SK-N-SH treated with all-trans-retinoic acid at 6 μM for 48 hours (cell line): ENCODE results near the gene PUM2.

Source experiments
- ATAC-seq: fragments of 200-7000 bp; cut with Tn5 transposase; 3 replicates; pipeline ENCODE4 v1.9.1; 2020; ENCODE audit warnings: mild to moderate bottlenecking, moderate library complexity
- ARNTL ChIP-seq: fragments of 450-650 bp; formaldehyde crosslinking; IDR thresholded peaks from 2 replicates; pipeline ENCODE4 v1.5.0; 2020; ENCODE audit warnings: low read depth, mild to moderate bottlenecking, moderate library complexity, borderline replicate concordance
- BACH2 ChIP-seq: fragments of 250-450 bp; sonication (Bioruptor Pico); IDR thresholded peaks from 2 replicates; pipeline ENCODE4 v1.9.0; 2021; ENCODE audit warnings: mild to moderate bottlenecking, borderline replicate concordance
- CSDC2 ChIP-seq: fragments of 250-450 bp; sonication (Bioruptor Pico); IDR thresholded peaks from 2 replicates; pipeline ENCODE4 v1.5.0; 2020; ENCODE audit warnings: mild to moderate bottlenecking, moderate library complexity
- ESRRG ChIP-seq: fragments of 250-450 bp; sonication (Bioruptor Pico); IDR thresholded peaks from 2 replicates; pipeline ENCODE4 v1.6.1; 2021; ENCODE audit warnings: mild to moderate bottlenecking
- ISL1 ChIP-seq: fragments of 250-450 bp; sonication (Bioruptor Pico); IDR thresholded peaks from 2 replicates; pipeline ENCODE4 v2.1.2; 2022; ENCODE audit warnings: mild to moderate bottlenecking, moderate library complexity
- OSR1 ChIP-seq: fragments of 250-450 bp; sonication (Bioruptor Pico); IDR thresholded peaks from 2 replicates; pipeline ENCODE4 v1.8.0; 2022; ENCODE audit warnings: moderate library complexity, mild to moderate bottlenecking, inconsistent platforms
- RARB ChIP-seq: fragments of 250-450 bp; sonication (Bioruptor Pico); IDR thresholded peaks from 2 replicates; pipeline ENCODE4 v1.8.0; 2021; ENCODE audit warnings: mild to moderate bottlenecking, moderate library complexity
- SNAI2 ChIP-seq: fragments of 250-450 bp; sonication (Bioruptor Pico); IDR thresholded peaks from 2 replicates; pipeline ENCODE4 v1.5.0; 2020; ENCODE audit warnings: mild to moderate bottlenecking, moderate library complexity
- TCF4 ChIP-seq: fragments of 250-450 bp; sonication (Bioruptor Pico); IDR thresholded peaks from 2 replicates; pipeline ENCODE4 v1.8.0; 2021; ENCODE audit warnings: mild to moderate bottlenecking, moderate library complexity, borderline replicate concordance
- TOX ChIP-seq: fragments of 250-450 bp; sonication (Bioruptor Pico); IDR thresholded peaks from 2 replicates; pipeline ENCODE4 v1.8.0; 2021; ENCODE audit warnings: mild to moderate bottlenecking, moderate library complexity, borderline replicate concordance
- ZC3H10 ChIP-seq: fragments of 250-450 bp; sonication (Bioruptor Pico); IDR thresholded peaks from 2 replicates; pipeline ENCODE4 v1.5.1; 2021; ENCODE audit warnings: mild to moderate bottlenecking, moderate library complexity
- ZFP3 ChIP-seq: fragments of 250-450 bp; sonication (Bioruptor Pico); IDR thresholded peaks from 2 replicates; pipeline ENCODE4 v1.5.0; 2020; ENCODE audit warnings: mild to moderate bottlenecking, moderate library complexity
- ZFP30 ChIP-seq: fragments of 450-650 bp; formaldehyde crosslinking; IDR thresholded peaks from 2 replicates; pipeline ENCODE4 v1.5.0; 2022; ENCODE audit warnings: mild to moderate bottlenecking, moderate library complexity
- ZNF70 ChIP-seq: fragments of 450-650 bp; formaldehyde crosslinking; IDR thresholded peaks from 2 replicates; pipeline ENCODE4 v1.5.0; 2020; ENCODE audit warnings: mild to moderate bottlenecking, moderate library complexity
- ZNF8 ChIP-seq: fragments of 450-650 bp; formaldehyde crosslinking; IDR thresholded peaks from 2 replicates; pipeline ENCODE4 v1.5.0; 2020; ENCODE audit warnings: mild to moderate bottlenecking, moderate library complexity
- TF ChIP-seq, protein P1 (sequence below): fragments of 250-450 bp; sonication (Bioruptor Pico); IDR thresholded peaks from 2 replicates; pipeline ENCODE4 v1.5.1; 2020; ENCODE audit warnings: low read depth, mild to moderate bottlenecking, moderate library complexity
- TF ChIP-seq, protein P2 (sequence below): fragments of 250-450 bp; sonication (Bioruptor Pico); IDR thresholded peaks from 2 replicates; pipeline ENCODE4 v1.5.0; 2020; ENCODE audit warnings: mild to moderate bottlenecking, moderate library complexity
- TF ChIP-seq, protein P3 (sequence below): fragments of 250-450 bp; sonication (Bioruptor Pico); IDR thresholded peaks from 2 replicates; pipeline ENCODE4 v1.5.1; 2021; ENCODE audit warnings: mild to moderate bottlenecking, moderate library complexity
- TF ChIP-seq, protein P4 (sequence below): fragments of 250-450 bp; sonication (Bioruptor Pico); IDR thresholded peaks from 2 replicates; pipeline ENCODE4 v1.8.0; 2021; ENCODE audit warnings: low read depth, mild to moderate bottlenecking, moderate library complexity, borderline replicate concordance
- TF ChIP-seq, protein P5 (sequence below): fragments of 250-450 bp; sonication (Bioruptor Pico); IDR thresholded peaks from 2 replicates; pipeline ENCODE4 v1.8.0; 2020; ENCODE audit warnings: mild to moderate bottlenecking, moderate library complexity, borderline replicate concordance

PUM2 gene

DNA sequence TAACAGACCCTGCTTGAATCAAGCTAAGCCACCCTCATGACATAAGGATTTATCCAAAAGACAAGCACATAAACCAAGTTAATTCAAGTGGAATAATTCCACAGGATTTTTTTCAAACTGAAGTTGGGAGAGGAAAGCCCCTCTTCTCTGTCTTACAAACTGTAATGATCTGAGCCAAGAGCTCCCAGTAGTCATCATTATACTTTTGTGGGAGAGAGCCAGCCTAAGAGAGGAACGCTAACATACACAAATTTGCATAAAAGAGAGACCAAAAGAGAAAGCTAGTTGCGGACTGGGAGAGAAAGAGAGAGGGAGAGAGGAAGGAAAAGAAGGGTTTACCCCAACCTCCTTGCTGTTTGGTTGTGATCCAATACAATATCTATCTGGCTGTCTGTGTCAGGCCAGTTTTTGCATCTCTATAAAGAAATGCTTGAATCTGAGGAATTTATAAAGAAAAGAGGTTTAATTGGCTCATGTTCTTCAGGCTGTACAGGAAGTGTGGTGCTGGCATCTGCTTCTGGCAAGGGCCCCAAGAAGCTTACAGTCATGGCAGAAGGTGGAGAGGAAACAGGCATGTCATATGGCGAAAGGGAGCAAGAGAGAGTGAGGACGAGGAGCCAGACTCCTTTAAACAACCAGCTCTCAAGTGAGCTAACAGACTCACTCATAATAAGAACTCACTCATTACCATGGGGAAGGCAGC is 20.8 kb upstream of the PUM2 start (continued):
- TF ChIP-seq CSDC2 (CRISPR knock-in tag) = no peak
- TF ChIP-seq, all 23 proteins: peak for 0

DNA sequence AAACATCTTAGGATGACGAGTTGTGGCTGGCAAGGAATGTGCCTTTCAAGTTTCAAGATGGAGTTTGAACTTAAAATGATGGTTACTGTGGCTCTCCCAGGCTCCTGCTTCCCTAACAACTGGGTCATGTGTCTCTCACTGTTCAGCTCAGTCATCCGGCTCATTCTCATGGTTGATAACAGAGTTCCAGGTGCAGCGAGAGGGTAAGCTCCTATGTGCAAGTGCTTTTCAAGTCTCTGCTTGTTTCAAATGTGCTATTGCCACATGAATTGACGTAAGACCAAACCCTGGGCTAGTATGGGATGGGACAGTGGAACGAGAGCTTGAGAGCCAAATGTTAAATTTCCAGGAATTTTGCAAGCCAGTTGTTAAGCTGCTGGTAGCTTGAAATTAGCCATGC is 19.5 kb upstream of the PUM2 start:
- TF ChIP-seq ZC3H10 (CRISPR knock-in tag) (no peak), BACH2 (CRISPR knock-in tag) (no peak), ZFP30 (CRISPR knock-in tag) (no peak), OSR1 (no peak), SNAI2 (CRISPR knock-in tag) (no peak), ZNF8 (CRISPR knock-in tag) (no peak), ESRRG (CRISPR knock-in tag) (no peak), TOX (no peak), ARNTL (CRISPR knock-in tag) (no peak), ZNF70 (CRISPR knock-in tag) (no peak), ISL1 (no peak), TCF4 (CRISPR knock-in tag) (no peak), ZFP3 (no peak), RARB (CRISPR knock-in tag) (no peak)
- TF ChIP-seq, protein P1, sequence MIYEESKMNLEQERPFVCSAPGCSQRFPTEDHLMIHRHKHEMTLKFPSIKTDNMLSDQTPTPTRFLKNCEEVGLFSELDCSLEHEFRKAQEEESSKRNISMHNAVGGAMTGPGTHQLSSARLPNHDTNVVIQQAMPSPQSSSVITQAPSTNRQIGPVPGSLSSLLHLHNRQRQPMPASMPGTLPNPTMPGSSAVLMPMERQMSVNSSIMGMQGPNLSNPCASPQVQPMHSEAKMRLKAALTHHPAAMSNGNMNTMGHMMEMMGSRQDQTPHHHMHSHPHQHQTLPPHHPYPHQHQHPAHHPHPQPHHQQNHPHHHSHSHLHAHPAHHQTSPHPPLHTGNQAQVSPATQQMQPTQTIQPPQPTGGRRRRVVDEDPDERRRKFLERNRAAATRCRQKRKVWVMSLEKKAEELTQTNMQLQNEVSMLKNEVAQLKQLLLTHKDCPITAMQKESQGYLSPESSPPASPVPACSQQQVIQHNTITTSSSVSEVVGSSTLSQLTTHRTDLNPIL (CRISPR knock-in tag) = no peak
- TF ChIP-seq, protein P2, sequence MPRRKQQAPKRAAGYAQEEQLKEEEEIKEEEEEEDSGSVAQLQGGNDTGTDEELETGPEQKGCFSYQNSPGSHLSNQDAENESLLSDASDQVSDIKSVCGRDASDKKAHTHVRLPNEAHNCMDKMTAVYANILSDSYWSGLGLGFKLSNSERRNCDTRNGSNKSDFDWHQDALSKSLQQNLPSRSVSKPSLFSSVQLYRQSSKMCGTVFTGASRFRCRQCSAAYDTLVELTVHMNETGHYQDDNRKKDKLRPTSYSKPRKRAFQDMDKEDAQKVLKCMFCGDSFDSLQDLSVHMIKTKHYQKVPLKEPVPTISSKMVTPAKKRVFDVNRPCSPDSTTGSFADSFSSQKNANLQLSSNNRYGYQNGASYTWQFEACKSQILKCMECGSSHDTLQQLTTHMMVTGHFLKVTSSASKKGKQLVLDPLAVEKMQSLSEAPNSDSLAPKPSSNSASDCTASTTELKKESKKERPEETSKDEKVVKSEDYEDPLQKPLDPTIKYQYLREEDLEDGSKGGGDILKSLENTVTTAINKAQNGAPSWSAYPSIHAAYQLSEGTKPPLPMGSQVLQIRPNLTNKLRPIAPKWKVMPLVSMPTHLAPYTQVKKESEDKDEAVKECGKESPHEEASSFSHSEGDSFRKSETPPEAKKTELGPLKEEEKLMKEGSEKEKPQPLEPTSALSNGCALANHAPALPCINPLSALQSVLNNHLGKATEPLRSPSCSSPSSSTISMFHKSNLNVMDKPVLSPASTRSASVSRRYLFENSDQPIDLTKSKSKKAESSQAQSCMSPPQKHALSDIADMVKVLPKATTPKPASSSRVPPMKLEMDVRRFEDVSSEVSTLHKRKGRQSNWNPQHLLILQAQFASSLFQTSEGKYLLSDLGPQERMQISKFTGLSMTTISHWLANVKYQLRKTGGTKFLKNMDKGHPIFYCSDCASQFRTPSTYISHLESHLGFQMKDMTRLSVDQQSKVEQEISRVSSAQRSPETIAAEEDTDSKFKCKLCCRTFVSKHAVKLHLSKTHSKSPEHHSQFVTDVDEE (CRISPR knock-in tag) = no peak
- TF ChIP-seq, protein P3, sequence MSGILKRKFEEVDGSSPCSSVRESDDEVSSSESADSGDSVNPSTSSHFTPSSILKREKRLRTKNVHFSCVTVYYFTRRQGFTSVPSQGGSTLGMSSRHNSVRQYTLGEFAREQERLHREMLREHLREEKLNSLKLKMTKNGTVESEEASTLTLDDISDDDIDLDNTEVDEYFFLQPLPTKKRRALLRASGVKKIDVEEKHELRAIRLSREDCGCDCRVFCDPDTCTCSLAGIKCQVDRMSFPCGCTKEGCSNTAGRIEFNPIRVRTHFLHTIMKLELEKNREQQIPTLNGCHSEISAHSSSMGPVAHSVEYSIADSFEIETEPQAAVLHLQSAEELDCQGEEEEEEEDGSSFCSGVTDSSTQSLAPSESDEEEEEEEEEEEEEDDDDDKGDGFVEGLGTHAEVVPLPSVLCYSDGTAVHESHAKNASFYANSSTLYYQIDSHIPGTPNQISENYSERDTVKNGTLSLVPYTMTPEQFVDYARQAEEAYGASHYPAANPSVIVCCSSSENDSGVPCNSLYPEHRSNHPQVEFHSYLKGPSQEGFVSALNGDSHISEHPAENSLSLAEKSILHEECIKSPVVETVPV (CRISPR knock-in tag) = no peak
- TF ChIP-seq, protein P4, sequence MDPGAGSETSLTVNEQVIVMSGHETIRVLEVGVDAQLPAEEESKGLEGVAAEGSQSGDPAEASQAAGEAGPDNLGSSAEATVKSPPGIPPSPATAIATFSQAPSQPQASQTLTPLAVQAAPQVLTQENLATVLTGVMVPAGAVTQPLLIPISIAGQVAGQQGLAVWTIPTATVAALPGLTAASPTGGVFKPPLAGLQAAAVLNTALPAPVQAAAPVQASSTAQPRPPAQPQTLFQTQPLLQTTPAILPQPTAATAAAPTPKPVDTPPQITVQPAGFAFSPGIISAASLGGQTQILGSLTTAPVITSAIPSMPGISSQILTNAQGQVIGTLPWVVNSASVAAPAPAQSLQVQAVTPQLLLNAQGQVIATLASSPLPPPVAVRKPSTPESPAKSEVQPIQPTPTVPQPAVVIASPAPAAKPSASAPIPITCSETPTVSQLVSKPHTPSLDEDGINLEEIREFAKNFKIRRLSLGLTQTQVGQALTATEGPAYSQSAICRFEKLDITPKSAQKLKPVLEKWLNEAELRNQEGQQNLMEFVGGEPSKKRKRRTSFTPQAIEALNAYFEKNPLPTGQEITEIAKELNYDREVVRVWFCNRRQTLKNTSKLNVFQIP (CRISPR knock-in tag) = no peak
- ATAC-seq = no peak

DNA sequence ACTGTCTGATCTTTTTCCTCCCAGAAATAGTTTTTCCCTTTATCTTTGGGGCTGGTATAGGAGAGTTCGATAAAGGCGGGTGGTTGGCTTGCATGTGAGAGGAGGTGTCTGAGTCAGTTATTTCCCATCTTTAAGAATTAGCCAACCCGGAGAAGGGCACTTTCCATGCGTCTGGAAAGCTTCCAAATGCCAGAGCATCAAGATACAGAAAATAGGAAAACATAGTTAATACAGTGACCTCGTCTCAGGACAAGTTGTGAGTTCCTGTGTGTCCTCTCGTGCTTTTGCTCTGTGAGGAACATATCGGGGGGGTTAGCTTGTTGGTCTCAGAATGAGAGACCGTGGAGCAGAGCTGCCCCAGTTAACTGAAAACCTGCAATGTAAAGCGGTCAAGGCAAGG is 18.7 kb upstream of the PUM2 start:
- no peak for ATAC-seq
- no peak for TF ChIP-seq BACH2 (CRISPR knock-in tag)
- TF ChIP-seq, protein P5, sequence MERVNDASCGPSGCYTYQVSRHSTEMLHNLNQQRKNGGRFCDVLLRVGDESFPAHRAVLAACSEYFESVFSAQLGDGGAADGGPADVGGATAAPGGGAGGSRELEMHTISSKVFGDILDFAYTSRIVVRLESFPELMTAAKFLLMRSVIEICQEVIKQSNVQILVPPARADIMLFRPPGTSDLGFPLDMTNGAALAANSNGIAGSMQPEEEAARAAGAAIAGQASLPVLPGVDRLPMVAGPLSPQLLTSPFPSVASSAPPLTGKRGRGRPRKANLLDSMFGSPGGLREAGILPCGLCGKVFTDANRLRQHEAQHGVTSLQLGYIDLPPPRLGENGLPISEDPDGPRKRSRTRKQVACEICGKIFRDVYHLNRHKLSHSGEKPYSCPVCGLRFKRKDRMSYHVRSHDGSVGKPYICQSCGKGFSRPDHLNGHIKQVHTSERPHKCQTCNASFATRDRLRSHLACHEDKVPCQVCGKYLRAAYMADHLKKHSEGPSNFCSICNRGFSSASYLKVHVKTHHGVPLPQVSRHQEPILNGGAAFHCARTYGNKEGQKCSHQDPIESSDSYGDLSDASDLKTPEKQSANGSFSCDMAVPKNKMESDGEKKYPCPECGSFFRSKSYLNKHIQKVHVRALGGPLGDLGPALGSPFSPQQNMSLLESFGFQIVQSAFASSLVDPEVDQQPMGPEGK (CRISPR knock-in tag) = no peak
- TF ChIP-seq, protein P1 (CRISPR knock-in tag) = no peak
- TF ChIP-seq ZNF70 (CRISPR knock-in tag) = no peak
- TF ChIP-seq ZNF8 (CRISPR knock-in tag) = no peak
- TF ChIP-seq SNAI2 (CRISPR knock-in tag) = no peak
- no peak for TF ChIP-seq TOX
- TF ChIP-seq TCF4 (CRISPR knock-in tag) = no peak
- no peak for TF ChIP-seq CSDC2 (CRISPR knock-in tag)
- no peak for TF ChIP-seq RARB (CRISPR knock-in tag)
- no peak for TF ChIP-seq ZFP3
- TF ChIP-seq, protein P3 (CRISPR knock-in tag) = no peak
- no peak for TF ChIP-seq ISL1
- no peak for TF ChIP-seq ZFP30 (CRISPR knock-in tag)
- no peak for TF ChIP-seq ESRRG (CRISPR knock-in tag)
- TF ChIP-seq OSR1 = no peak
- TF ChIP-seq, all 23 proteins: peak for 0
